Hippocampal formation (tissue), 2 donors: Measurements from ENCODE around the gene MEX3B.
"Not testable (repeated sequence)": the region's sequence is repeated elsewhere in the genome, so short reads cannot be mapped to it uniquely, and the experiment has no call there.

Experiments used
- DNase-seq, 2 donors: peaks; one replicate each; lab custom pipeline; 2025; lab: John Stamatoyannopoulos, UW

MEX3B gene

DNA sequence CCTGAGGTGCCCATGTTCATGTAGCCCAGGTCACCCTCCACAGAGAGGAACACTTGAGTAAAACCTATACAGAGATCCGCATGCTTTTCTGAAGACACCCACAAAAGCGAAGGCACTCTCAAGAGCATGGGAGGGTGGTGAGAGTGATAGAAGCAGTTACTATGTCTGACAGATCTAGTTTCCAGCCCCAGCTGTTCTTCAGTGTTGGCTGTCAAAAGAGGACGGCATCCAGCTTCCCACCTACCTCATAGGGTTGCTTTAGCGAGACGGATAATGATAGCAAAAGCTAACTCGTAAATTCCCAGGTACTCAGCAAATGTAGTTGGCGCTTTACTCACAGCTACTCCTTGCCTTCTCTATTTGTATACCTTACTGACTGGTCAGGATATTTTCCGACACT lies 3.0 kb upstream of the MEX3B start:
- no peak for DNase-seq

DNA sequence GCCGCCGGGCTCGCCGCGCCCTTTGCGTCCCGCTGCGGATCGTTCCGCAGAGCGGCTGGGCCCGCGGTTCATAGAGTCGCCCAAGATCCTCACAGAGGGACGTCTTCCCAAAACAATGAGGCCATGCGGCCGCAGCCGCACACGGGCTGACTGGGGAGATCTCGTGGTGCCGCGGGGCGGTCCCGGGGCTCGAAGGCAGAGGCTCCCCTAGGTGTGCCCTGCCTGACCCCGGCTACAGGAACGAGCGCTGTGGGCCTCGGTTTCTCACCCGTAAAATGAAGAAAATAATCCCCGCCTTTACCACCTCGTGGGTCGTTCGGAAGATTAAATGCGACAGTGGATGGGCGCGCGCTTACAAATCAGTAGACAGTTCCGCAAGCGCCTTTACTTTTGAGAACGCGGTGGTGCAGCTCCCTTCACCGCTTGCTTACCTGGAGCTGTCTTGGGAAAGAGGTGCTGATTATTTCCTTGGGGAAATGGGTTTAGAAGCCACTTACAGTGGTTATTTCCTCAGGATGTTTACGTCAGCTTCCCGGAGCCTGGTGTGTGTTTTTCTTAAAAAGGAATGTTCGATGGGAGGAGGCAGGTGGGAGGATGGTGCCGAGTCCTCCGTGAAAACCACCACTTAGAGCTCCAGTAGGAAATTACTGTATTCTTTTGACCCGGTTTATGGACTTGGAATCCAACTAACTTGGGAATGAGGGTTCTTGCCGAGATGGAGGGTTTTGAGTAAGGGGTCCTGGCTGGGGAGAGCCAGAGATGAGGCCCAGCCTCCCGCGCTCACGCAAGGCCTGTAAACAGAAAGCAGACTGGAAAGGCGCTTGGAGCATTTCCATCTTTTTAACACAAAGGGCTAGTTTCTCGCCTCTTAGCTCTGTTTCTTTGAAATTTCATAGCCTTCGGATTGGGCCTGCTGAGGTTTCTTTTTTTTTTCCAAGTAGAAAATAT lies 1.9 kb upstream of the MEX3B start:
- DNase-seq = peak in 1 of 2 donors; percentile 48

DNA sequence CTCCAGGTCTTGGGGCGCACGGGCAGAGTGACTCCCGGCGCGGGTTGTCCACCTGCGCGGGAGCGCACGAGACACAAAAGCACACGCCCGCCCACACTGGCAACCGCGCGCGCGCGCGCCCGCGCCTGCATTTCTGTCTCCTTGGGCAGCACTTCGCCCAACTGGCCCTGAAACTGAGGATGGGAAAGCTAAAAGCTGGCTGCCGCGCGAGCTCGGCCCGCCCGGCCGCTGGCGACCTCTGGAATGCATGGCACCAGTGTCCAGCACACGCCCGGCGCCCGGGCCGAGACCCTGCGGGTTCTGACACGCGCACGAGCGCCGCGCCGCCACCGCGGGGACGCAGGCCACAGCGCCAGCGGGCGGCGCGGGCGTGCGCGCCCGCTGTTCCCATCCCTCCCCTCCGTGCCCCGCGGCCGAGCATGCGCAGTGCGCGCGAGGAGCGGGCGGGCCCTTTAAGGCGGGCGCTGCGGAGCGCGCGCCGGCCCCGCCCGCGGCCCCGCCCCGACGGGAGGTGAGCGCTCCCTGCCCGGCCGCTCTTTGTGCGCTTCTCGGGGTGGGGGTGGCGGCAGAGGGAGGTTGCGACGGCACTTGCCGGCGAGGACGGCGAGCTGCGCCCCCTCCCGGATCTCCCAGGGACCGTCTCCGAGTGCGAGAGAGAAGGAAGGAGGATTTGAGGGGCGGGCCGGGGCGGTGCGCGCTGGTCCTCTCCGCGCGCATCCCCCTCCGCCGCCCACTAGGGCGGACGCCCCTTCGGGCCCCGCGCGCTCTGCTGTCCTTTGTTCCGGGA lies 1.0 kb upstream of the MEX3B start:
- DNase-seq = peak; percentile 85 to 91

DNA sequence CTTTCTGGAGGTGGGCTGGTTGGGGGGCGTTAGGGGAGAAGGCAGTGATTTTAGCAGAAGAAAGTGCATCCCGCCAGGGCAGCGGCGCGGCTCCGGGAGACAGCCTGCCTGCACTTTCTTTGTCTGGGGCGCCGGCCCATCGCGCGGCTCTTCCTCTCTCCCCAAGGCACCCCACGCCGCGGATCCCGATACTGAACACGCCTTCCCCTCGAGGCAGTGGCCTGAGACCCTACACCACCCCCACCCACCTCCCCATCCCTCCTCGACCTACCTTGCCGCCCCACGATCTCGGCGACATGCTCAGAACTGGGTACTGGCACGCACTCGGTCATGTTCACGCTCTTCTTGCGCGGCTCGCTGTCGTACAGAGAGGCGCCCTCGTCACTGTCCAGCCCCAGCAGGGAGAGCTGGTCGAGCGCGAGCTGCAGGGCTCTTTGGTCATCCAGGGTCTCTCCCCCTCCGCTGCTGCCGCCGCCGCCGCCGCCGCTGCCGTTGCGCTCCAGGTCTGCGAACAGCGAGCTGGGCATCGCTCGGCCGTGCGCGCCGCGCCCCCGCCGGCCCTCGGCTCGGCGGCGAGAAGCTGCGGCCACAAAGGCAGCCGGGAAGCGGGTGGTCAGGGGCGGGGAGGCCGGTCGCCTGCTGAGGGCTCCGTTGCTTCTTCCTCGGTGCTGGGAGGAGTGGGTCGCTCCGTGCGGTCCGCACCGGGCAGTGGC lies 483 bp downstream of the MEX3B start:
- DNase-seq = peak; percentile 22 to 57

DNA sequence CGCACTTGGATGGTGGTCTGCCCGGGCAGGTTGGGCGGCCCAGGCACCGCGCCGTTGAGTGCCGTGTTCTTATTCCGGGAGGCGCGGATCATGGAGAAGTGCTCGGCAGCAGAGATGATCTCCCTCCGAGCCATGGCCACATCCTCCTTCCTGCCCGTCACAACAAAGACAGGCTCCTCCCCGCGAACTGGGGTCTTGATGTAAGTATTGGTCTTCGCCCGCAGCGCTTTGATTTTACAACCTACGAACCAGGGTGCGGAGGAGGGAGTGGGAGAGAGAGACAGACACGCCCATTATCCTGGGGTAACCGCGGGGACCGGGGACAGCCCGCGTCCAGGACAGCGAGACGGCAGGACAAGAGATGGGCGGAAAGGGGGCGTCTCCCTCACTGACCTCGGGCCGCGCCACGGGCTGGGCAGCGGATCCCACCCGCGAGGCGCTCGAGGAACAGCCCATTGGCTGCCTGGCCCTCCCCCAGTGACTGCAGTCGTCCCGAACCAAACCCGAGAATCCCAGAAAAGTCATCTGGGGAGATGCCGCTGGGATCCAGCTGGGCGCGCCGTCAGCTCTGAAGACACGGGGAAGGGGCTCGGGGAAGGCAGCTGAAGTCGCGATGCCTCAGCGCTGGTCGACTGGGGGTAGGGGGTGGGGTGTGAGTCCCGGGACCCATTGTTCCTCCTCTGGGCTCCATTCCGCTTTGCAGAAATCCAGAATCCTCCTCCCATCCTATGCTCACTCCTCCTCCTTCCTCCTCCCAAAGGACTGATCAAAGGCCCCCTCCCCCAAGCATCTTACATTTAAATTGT lies 1.2 kb downstream of the MEX3B start:
- DNase-seq = no peak

DNA sequence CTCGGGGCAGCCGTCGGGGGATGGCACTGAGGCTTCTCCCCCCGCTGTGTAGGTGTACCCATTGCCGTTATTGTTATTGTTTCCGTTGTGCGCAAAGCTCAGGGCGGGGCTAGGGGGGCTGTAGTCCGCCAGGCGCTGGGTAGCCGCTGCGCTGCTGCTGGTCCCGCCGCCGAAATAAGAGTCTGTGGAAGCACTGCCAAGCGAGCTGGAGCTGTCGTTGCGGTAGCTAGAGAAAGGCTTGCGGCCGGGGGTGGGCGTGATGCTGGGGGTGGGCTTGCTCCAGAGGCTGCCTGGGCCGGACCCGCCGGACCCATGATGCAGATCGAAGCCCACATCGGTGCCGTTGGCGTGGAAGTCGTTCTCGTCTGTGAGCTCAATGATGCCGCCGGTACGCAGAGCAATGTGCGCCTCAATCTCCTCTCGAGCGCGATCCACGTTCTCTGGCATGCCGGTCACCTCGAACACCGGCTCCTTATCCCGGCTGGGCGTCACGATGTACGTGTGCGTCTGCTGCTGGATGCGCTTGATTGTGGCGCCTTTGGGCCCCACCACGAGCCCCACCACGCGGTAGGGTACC lies 1.9 kb downstream of the MEX3B start:
- no peak for DNase-seq

DNA sequence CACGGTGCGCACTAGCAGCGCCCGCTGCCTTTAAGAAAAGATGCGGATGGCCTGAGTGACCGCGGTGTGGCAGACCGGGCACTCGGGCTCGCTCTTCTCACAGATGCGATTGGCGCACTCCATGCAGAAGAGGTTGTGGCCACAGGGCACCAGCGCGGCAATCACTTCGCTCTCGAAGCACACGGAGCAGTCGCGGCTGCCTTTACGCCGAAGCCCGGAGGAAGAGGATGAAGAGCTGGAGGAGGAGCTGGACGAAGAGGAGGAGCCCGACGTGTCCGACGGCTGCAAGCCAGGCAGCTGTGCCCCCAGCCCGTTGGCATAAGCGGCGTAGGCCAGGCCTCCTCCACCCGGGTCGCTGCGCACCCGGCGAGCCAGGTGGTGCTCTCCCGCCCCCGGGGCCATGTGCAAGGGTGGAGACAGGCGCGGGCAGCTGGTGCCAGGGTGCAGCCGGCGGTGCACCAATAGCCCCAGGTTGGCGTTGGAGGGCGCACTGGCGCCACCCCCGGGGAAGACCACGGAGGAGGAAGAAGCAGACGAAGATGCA lies 2.6 kb downstream of the MEX3B start:
- no peak for DNase-seq

DNA sequence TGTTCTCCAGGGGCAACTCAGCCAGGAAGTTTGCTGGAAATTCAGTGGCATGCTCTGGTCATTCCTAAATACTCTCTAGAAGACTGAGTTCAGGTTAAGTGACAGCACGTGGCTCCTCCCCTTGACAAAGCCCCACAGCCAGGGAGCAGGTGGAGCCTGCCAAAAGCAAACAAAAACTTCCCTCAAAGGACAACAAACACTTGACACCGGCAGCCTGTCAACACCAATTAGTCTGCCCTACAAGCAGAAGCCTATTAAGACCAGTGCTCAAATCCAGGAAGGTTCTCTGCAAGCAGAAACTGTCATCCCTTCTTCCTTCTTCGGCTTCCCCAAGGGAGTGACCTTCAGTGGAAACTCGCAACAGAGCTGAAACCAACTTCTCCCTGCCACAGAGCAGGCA lies 5.0 kb downstream of the MEX3B start:
- DNase-seq = no peak

DNA sequence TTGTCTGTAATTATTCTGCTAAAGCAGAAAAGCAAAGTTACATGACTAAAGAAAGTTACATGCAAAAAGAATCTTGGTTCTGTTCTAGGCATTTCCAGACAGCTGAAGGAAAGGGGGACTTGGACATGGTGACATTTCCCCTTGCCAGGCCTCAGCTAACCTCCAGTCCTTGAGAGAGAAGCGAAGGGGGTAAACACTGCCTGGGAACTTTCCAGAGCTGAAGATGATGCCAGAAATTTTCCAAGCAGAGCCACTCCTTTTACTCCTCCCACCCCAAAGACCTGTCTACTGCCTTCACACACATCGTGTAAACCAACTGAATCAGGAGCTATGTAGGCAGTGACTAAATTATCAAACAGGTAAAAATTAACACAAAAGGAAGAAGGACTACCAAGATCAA lies 5.4 kb downstream of the MEX3B start:
- DNase-seq = no peak

DNA sequence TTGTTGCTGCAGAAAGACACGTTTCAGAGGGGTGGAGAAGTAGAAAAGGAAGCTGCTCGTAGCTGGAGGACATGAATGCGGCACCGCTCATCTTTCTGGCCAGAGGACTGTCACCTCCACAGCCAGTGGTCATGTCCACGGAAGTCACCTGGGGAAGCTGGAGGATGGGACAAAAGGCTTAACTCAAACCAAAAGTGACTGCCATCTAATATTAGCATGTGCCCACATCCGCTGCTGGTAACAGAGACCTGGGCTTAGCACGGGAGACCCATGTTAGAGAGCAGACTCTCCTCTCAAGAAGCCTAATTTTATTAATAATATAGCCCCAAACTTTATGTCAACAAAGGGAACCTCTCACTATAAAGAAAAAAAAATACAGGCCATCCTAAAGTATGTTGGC lies 5.9 kb downstream of the MEX3B start:
- DNase-seq = no peak

DNA sequence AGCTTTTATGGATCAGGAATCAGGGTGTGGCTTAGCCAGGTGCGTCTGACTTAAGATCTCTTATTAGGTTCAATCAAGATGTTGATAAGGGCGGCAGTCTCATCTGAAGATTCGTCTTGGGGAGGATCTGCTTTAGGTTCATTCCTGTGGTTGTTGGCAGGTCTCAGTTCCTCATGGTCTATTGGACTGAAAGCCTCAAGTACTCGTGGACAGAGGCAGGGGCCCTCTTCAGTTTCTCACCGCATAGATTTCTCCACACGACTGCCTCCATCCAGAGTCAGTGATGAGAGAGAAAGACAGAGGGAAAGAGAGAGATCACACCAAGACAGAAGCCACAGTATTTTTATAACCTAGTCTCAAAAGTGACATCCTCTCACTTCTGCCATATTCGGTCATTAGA lies 9.4 kb downstream of the MEX3B start:
- DNase-seq = no peak

DNA sequence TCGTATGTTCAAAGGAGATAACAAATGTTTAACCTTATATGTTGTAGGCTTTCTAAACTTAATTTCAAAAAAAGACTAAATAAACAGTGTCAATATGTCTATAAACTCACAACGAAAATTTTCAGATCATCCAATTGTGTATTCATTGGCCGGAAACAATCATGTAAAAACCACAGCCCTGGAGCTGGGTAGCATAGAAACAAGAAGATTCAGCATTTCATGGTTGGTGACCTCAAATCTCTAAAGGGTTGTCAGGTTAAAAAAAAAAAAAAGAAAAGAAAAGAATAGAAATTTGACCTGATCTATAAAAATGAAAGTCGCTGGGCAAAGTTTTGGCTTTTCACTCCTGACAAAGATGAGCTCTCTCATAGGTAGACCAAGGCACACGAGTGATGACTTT lies 13.9 kb downstream of the MEX3B start:
- no peak for DNase-seq

DNA sequence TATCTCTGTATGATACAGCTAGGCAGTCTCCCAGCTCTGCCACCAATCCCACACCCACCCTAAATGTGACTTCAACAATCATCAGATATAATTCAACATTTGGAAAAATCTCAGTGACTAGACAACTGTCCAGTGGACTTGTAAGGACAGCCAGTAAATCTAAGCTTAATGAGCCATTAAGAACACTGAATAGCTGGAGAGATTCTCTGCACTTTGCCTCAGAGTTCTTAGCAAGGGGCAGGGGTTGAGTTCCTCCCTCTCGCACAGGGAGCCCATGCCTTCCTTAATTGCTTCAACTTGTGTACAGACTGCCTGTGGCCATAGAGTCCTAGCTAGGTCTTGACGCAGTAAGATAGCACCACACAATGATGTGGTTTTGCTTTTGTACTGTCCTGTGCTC lies 15.6 kb downstream of the MEX3B start:
- no peak for DNase-seq

DNA sequence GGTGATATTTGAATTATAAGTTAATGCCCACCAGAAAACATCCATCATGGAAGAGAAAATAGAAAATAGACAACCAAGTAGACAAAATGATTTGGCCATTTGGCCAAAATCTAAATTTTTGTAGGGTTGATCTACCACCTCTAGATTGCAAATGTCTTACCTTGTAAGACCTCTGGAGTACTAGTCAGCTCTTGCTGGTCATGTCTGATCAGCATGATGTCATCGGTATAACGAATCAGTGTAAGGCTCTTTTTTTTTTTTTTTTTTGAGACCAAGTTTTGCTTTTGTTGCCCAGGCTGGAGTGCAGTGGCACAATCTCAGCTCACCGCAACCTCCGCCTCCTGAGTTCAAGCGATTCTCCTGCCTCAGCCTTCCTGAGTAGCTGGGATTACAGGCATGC lies 17.7 kb downstream of the MEX3B start:
- not testable (repeated sequence) for DNase-seq

DNA sequence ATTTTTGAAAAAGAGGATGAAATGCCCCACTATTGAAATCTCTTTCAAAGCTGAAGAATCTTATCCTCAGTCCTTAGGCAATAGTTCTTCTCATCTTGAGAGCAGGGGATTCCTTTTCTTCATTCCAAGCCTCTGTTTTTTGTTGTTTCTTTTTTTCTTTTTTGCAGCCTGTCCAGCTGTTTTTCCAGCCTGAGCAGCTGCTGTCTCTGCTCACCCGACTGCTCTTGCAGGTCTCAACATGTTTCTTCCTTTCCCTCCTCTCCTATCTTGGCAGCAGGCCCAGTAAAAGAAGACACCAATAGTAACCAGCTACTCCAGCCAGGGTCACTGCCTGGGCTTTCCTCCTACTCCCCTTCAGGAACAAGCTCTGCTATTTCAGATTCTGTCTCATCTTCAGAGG lies 23.8 kb downstream of the MEX3B start:
- no peak for DNase-seq

DNA sequence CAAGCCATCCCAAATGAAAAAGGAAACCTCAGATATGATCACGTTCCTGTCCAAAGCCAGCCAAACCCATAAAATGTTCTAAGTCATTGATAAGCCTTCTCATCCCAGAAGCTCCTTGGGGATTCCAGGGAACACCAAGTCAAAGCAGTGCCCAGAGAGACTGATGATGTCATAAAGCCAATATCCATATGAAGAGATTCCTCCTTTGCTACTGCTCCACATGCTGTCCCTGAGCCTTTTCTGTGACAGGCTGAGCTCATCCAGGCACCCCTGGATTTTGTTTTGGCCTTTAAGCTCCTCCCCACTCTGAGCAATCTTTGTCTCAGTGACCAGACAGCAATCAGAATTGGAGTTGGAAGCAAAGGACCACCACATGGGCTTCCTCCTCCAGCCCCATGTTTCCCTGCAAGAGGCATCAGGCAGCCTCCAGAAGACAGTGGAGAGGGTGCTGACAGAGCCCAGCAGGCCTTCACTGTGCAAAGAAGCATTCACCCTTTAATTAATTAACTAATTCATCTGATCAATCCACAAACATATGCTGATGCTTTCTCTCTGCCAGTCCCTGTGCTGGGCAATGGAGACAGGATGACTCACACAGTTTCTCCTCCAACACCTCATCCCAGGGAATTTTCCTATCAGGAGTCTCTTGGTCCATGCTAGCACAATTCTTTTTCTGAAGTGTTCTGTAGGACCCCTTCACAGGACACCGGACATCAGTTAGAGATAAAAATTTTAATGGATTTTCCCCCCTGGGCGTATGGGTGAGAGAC lies 25.0 kb downstream of the MEX3B start:
- no peak for DNase-seq

DNA sequence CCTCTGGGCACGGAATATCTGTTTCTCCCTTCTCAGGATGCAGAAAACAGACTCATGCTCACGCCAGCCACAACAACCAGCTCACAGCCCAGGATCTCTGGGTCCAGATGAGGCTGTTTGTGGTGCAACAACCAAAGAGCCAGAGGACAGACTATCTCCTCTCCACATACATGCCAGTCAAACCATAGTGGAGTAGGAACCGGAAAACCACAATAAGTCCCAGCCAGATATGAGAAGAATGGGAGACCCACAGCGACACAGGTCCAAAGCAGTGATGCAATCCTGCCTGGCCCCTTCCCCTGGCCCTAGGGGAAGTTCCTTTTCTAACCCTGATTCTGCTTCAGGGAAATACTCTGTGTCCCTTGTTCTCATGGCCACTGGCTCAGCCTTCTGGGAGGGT lies 27.6 kb downstream of the MEX3B start:
- DNase-seq = no peak

DNA sequence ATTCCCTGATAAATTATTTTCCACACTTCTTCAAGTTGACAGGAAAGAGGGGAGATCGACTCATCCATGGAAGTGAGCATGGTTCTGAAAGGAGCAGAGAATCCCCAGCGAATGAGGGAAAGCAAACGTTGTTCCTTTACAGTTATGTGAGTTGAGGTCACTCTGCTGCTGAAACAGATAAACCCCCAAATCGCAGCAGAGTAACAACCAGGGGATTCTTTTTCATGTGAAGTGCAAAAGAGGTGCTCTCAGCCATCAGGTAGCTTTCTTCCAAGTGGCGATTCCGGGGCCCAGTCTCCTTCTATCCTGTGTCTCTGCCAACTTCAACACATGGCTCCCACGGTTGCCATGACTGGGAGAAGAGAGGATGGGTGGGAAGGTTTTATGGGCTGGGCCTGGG lies 28.2 kb downstream of the MEX3B start:
- no peak for DNase-seq

DNA sequence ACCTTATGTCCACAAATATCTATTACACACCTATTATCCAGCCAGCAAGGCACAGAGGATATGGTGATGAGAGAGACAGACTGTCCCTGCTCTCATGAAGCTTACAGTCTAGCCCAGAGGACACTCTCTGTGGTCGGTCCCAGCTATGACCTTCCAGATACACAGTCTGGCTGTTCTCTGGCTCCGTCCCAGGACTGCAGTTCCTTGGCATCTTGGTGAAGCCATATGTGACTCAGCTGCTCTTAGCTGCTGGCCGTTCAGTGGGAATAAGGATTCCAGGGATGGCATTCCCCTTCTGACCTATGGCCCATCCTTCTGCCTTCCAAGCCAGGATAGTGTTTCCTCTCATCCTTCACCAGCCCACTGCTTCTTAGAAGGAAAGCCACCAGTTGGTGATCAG lies 30.8 kb downstream of the MEX3B start:
- no peak for DNase-seq

DNA sequence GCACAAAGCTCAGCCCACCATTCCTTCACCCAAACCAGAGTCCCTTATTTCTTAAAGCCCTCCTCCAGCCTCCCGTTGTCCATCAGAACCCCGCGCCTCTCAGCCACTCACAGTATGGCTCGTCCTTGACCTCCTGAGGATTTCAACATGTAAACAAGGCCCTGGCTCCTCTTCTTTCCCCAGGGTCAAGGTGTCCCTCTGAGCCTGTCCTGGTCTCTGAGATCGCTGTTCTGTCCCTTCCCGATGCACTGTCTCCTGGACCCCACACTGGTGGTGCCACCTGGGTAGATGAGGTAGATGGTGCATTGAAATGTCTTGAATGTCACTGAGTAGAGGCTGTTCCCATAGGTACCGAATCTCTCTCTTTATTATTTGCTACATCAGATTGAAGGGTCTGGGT lies 32.9 kb downstream of the MEX3B start:
- no peak for DNase-seq
